ENCODE data around the gene UFD1. TPM values are rescaled to one million over a fixed set of nuclear protein-coding genes. Genes with fewer than 3 reads are reported as not detected.
"Not testable (repeated sequence)": the region's sequence is repeated elsewhere in the genome, so short reads cannot be mapped to it uniquely, and the experiment has no call there.

The UFD1 gene
- total RNA-seq, 1 experiment from 2014 or later = 158 TPM

DNA sequence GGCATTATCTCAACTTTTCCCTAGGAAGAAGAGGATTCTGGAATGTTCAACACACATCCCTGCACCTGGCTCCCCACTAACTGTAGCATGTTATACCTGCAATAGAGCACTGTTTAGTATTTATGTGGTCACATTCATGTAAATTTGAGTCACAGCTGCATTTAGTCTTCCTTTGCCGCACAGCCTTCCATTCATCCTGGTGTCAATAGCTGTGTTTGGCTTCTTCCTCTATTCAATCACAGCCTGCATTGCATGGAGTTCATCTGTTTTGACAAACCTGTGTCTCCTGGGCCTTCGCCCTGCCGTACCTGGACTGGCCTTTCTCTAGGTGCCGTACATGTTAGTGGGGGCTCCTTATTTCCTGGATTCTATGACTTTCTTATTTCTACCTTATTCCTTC, 27.4 kb downstream of the UFD1 start:
- Histone ChIP-seq H3K9me3 (replicated peaks) (no peaks in the 10 kb centered on the region), H3K4me1 (replicated peaks) (peaks cover 33% of the 10 kb centered on the region), H3K36me3 (peaks cover 87% of the 10 kb centered on the region), H3K27me3 (replicated peaks) (no peaks in the 10 kb centered on the region), H3K4me3 (no peak overlapping the region), H3K27ac (no peak overlapping the region)
- DNase-seq (ENCODE audit: low read depth in 1 of 2, low spot score in 2 of 2) = no peak

GRCh38 chr22:19450363-19451175, 28.4 kb downstream of the UFD1 start:
- no peak for DNase-seq (ENCODE audit: low read depth in 1 of 2, low spot score in 2 of 2)
- Histone ChIP-seq H3K9me3 (replicated peaks) (no peaks in the 10 kb centered on the region), H3K27ac (no peak overlapping the region), H3K27me3 (replicated peaks) (no peaks in the 10 kb centered on the region), H3K4me1 (replicated peaks) (peaks cover 25% of the 10 kb centered on the region), H3K4me3 (no peak overlapping the region), H3K36me3 (peaks cover 85% of the 10 kb centered on the region)

DNA sequence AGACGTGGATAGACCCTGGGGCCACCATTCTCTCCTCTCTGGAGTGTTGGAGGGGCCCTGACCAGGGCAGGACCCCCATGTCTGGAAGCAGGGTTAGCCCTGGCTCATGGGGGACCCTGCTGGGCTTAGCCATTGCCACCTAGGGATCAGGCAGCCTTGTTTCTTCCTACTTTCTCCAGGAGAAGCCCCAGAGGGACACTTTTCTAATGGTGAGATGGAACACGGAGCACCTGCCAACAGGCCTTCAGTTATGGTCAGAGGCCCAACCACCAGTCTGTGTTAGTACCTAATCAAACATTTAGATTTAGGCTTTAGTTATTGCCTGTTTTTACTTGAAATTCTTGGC, 29.6 kb downstream of the UFD1 start:
- Histone ChIP-seq H3K27me3 (replicated peaks) (no peaks in the 10 kb centered on the region), H3K9me3 (replicated peaks) (no peaks in the 10 kb centered on the region), H3K4me1 (replicated peaks) (peaks cover 13% of the 10 kb centered on the region), H3K4me3 (no peak overlapping the region), H3K36me3 (peaks cover 82% of the 10 kb centered on the region), H3K27ac (no peak overlapping the region)
- DNase-seq (ENCODE audit: low read depth in 1 of 2, low spot score in 2 of 2) = no peak

- Histone ChIP-seq H3K36me3 (peaks cover 82% of the 10 kb centered on the region), H3K27me3 (replicated peaks) (no peaks in the 10 kb centered on the region), H3K27ac (no peak overlapping the region), H3K4me1 (replicated peaks) (peaks cover 11% of the 10 kb centered on the region; the same call in 1 of the 2 replicates), H3K4me3 (no peak overlapping the region), H3K9me3 (replicated peaks) (no peaks in the 10 kb centered on the region)
- DNase-seq (ENCODE audit: low read depth in 1 of 2, low spot score in 2 of 2) = no peak
Observed at GRCh38 chr22:19448739-19449421, 30.1 kb downstream of the UFD1 start.

DNA sequence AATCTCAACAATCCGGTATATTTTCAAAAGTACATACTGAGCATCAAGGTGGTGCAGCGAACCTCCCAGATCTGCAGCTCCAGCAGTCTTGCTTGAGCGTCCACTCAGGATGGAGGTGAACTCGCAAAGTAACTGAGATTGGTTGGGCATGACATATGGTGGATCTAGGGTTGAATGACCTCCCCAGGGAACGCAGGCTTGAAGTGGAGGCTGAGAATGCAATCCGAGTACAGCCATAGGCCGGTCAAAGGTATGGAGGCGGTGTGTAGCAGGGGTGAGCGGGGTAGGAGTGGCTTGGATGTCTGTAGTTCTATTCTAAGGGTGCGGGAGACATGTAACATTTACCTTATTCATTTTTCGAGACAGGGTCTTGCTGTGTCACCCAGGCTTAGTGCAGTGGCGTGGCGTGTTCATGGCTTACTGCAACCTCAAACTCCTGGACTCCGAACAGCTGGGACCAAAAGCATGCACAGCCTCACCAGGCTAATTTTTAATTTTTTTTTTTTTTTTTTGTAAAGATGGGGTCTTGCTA, 30.9 kb downstream of the UFD1 start:
- peak overlapping the region; percentile 32 for H3K27ac ChIP-seq
- no peaks in the 10 kb centered on the region for H3K9me3 ChIP-seq (replicated peaks)
- no peak for DNase-seq (ENCODE audit: low read depth in 1 of 2, low spot score in 2 of 2)

GRCh38 chr22:19447330-19448075, 31.5 kb downstream of the UFD1 start, which contains the start of gene C22orf39:
Gene C22orf39 (minus strand): TSS chr22:19447711. CDS start chr22:19447688, 23 bp downstream.
- Histone ChIP-seq H3K36me3 (peaks cover 74% of the 10 kb centered on the region), H3K4me3 (peak within 1 kb of the TSS; percentile 95), H3K4me1 (replicated peaks) (peaks cover 11% of the 10 kb centered on the region; the same call in 1 of the 2 replicates), H3K27ac (peak within 1 kb of the TSS; percentile 32), H3K9me3 (replicated peaks) (no peaks in the 10 kb centered on the region), H3K27me3 (replicated peaks) (no peaks in the 10 kb centered on the region)
- DNase-seq (ENCODE audit: low read depth in 1 of 2, low spot score in 2 of 2) = peak; percentile 86 to 87

More for the DNA sequence above, 30.9 kb downstream of the UFD1 start:
- Histone ChIP-seq H3K4me3 (peak overlapping the region; percentile 95), H3K36me3 (peaks cover 80% of the 10 kb centered on the region), H3K4me1 (replicated peaks) (peaks cover 11% of the 10 kb centered on the region; the same call in 1 of the 2 replicates), H3K27me3 (replicated peaks) (no peaks in the 10 kb centered on the region)

- peak overlapping the region; percentile 95 for H3K4me3 ChIP-seq
- no peaks in the 10 kb centered on the region for H3K9me3 ChIP-seq (replicated peaks)
- DNase-seq (ENCODE audit: low read depth in 1 of 2, low spot score in 2 of 2) = no peak
- no peaks in the 10 kb centered on the region for H3K27me3 ChIP-seq (replicated peaks)
- peak overlapping the region; percentile 32; the same call in 1 of the 2 replicates for H3K27ac ChIP-seq
- H3K4me1 ChIP-seq (replicated peaks) = peaks cover 11% of the 10 kb centered on the region; the same call in 1 of the 2 replicates
- peaks cover 70% of the 10 kb centered on the region for H3K36me3 ChIP-seq
Observed at GRCh38 chr22:19446603-19447329, 32.2 kb downstream of the UFD1 start.

DNA sequence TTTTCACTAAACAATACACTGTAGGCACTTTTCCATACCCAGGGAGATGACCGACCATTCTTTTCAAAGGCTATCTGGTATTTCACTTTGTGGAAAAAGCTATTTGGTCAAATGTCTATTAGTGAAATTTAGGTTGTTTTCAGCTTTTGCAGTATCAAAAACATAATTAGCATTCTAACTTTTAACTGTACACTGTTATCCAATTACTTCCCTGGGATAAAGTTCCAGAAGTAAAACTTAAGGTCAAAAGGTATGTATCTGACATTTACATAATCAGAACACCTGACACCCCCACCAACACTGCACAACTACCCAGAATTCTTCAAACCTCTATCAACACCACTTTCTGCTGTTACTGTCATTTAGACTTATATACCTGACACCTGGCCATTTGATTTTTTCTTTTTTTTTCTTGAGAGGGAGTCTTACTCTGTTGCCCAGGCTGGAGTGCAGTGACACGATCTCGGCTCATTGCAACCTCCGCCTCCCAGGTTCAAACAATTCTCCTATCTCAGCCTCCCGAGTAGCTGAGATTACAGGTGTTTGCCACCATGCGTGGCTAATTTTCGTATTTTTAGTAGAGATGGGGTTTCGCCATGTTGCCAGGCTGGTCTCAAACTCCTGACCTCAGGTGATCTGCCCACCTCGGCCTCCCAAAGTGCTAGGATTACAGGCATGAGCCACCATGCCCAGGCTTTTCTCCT, 33.6 kb downstream of the UFD1 start:
- DNase-seq (ENCODE audit: low read depth in 1 of 2, low spot score in 2 of 2); H3K27ac ChIP-seq; H3K4me3 ChIP-seq; H3K27me3 ChIP-seq (replicated peaks); H3K9me3 ChIP-seq (replicated peaks): not testable (repeated sequence)
- H3K4me1 ChIP-seq (replicated peaks) = peaks cover 11% of the 10 kb centered on the region; the same call in 1 of the 2 replicates
- H3K36me3 ChIP-seq = peaks cover 67% of the 10 kb centered on the region

DNA sequence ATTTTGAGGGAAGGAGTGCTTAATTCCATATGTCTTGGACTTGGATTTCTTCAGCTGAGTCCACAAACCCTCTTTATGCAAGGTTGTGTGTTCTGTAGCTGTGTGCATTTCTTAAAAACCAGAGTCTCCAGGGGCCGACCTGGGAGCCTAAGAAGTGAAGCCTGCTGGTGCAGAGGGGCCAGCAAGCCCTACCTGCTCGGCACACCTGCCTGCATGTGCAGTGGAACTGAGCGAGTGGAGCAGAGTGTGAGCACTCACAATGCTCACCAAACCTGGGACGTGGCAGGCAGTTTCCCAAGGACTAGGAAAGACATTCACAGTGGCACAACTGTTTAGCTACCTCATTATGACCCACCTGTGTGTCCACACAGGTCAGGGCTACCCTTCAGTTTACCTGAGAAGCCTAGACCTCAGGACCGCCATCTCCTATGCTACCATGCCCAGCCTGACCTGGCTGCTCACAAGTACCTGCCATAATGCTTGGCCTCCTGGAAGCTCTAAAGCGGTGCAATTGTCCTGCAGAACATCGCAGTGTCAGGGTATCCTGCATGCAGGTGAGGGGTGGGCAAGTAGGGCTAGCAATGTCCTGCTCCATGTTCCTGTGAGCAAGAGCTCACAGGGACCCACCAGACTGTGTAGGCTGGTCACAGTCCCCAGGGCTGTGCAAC, 35.3 kb downstream of the UFD1 start:
- Histone ChIP-seq H3K36me3 (peaks cover 58% of the 10 kb centered on the region), H3K9me3 (replicated peaks) (no peaks in the 10 kb centered on the region), H3K4me3 (no peak overlapping the region), H3K27ac (no peak overlapping the region), H3K27me3 (replicated peaks) (no peaks in the 10 kb centered on the region), H3K4me1 (replicated peaks) (peaks cover 10% of the 10 kb centered on the region; the same call in 1 of the 2 replicates)
- DNase-seq (ENCODE audit: low read depth in 1 of 2, low spot score in 2 of 2) = no peak

GRCh38 chr22:19442166-19442565, 36.8 kb downstream of the UFD1 start:
- no peak overlapping the region for H3K27ac ChIP-seq
- H3K9me3 ChIP-seq (replicated peaks) = no peaks in the 10 kb centered on the region
- peaks cover 66% of the 10 kb centered on the region for H3K36me3 ChIP-seq
- H3K4me3 ChIP-seq = no peak overlapping the region
- H3K4me1 ChIP-seq (replicated peaks) = peaks cover 5% of the 10 kb centered on the region; the same call in 1 of the 2 replicates
- no peak for DNase-seq (ENCODE audit: low read depth in 1 of 2, low spot score in 2 of 2)
- no peaks in the 10 kb centered on the region for H3K27me3 ChIP-seq (replicated peaks)

- no peaks in the 10 kb centered on the region for H3K9me3 ChIP-seq (replicated peaks)
- no peaks in the 10 kb centered on the region for H3K27me3 ChIP-seq (replicated peaks)
- peaks cover 67% of the 10 kb centered on the region for H3K36me3 ChIP-seq
- H3K4me3 ChIP-seq = no peak overlapping the region
- H3K27ac ChIP-seq = no peak overlapping the region
- no peak for DNase-seq (ENCODE audit: low read depth in 1 of 2, low spot score in 2 of 2)
- no peaks in the 10 kb centered on the region for H3K4me1 ChIP-seq (replicated peaks)
Observed at GRCh38 chr22:19440411-19441195, 38.4 kb downstream of the UFD1 start.

Measured in SJSA1 (cell line).